Transverse colon (tissue), 4 donors: ENCODE data around the gene E2F4. TPM values are rescaled to one million over a fixed set of nuclear protein-coding genes. Genes with fewer than 3 reads are reported as not detected.

Experiments
- small RNA-seq, 4 donors: library from RNA; depleted of rRNA; stranded (forward); fragments of <200 nt; gene quantifications; one replicate each; pipeline ENCODE3, GENCODE V24; 2016
- total RNA-seq, 4 donors: library from RNA; depleted of rRNA; stranded (reverse); fragments of >200 nt; gene quantifications; one replicate each; pipeline ENCODE4 v1.1.0, GENCODE V29; 2016

Gene E2F4
- total RNA-seq, 4 donors from 2014 or later = 97.5 to 224 (median 159) TPM

Small RNA genes lying within 50 kb of the gene (small RNA-seq; reads per million reads assigned to genes)
- 6.3 to 13.5 (median 11.1) reads per million in 4 donors for gene MIR328

Other genes with a start within 250 kb of the E2F4 start
- 100 to 1,000 TPM; 247 to 616 (median 291) TPM for gene CES3, start 230.9 kb upstream of the E2F4 start, total RNA-seq
- gene CES4A, start 203.6 kb upstream of the E2F4 start, total RNA-seq = 10 to 100 TPM in 3 of 4 donors, 1 to 10 TPM in 1; 9.7 to 24.7 (median 15.7) TPM
- 100 to 1,000 TPM in 1 of 4 donors, 10 to 100 TPM in 3; 19.7 to 106 (median 33.1) TPM for gene CBFB, start 163.0 kb upstream of the E2F4 start, total RNA-seq
- gene PHAF1, start 82.2 kb upstream of the E2F4 start, total RNA-seq = 10 to 100 TPM; 13.3 to 23.8 (median 17.7) TPM
- gene B3GNT9, start 41.2 kb upstream of the E2F4 start, total RNA-seq = 10 to 100 TPM in 1 of 4 donors, 1 to 10 TPM in 3; 1.5 to 69.1 (median 5.5) TPM
- 10 to 100 TPM; 32.2 to 74.8 (median 42.0) TPM for gene TRADD, start 32.2 kb upstream of the E2F4 start, total RNA-seq
- 10 to 100 TPM; 30.0 to 91.1 (median 55.1) TPM for gene FBXL8, start 32.2 kb upstream of the E2F4 start, total RNA-seq
- 100 to 1,000 TPM in 1 of 4 donors, 10 to 100 TPM in 3; 29.5 to 136 (median 76.6) TPM for gene HSF4, start 27.4 kb upstream of the E2F4 start, total RNA-seq
- gene NOL3, start 21.6 kb upstream of the E2F4 start, total RNA-seq = 10 to 100 TPM; 39.5 to 65.9 (median 41.2) TPM
- 100 to 1,000 TPM in 1 of 4 donors, 10 to 100 TPM in 3; 27.6 to 220 (median 32.5) TPM for gene MATCAP1, start 8.2 kb upstream of the E2F4 start, total RNA-seq
- gene EXOC3L1, start 2.0 kb upstream of the E2F4 start, total RNA-seq = 1 to 10 TPM in 2 of 4 donors, not detected in 2; 3.0 to 6.7 TPM
- gene ELMO3, start 7.0 kb downstream of the E2F4 start, total RNA-seq = 10 to 100 TPM; 61.0 to 91.5 (median 77.7) TPM
- gene TMEM208, start 35.0 kb downstream of the E2F4 start, total RNA-seq = 10 to 100 TPM in 3 of 4 donors, not detected in 1; 29.5 to 50.2 (median 39.3) TPM
- gene FHOD1, start 55.3 kb downstream of the E2F4 start, total RNA-seq = 100 to 1,000 TPM in 1 of 4 donors, 10 to 100 TPM in 3; 25.1 to 177 (median 33.6) TPM
- 1 to 10 TPM in 3 of 4 donors, under 1 TPM in 1; 0.55 to 4.5 (median 1.5) TPM for gene SLC9A5, start 56.8 kb downstream of the E2F4 start, total RNA-seq
- gene PLEKHG4, start 87.4 kb downstream of the E2F4 start, total RNA-seq = 10 to 100 TPM in 2 of 4 donors, 1 to 10 TPM in 1, under 1 TPM in 1; 0.80 to 12.2 (median 8.7) TPM
- gene KCTD19, start 134.6 kb downstream of the E2F4 start, total RNA-seq = not detected
- under 1 TPM in 1 of 4 donors, not detected in 3; 0.79 TPM for gene LRRC36, start 134.7 kb downstream of the E2F4 start, total RNA-seq
- 10 to 100 TPM in 1 of 4 donors, 1 to 10 TPM in 2, not detected in 1; 3.5 to 20.9 (median 5.7) TPM for gene TPPP3, start 201.3 kb downstream of the E2F4 start, total RNA-seq
- gene ZDHHC1, start 224.3 kb downstream of the E2F4 start, total RNA-seq = 10 to 100 TPM in 2 of 4 donors, 1 to 10 TPM in 2; 7.1 to 36.3 (median 20.5) TPM
- gene HSD11B2, start 239.0 kb downstream of the E2F4 start, total RNA-seq = 1,000 to 10,000 TPM in 1 of 4 donors, 100 to 1,000 TPM in 3; 667 to 1,081 (median 790) TPM